A673 (cell line): ENCODE data around the gene OR52K1. TPM values are rescaled to one million over a fixed set of nuclear protein-coding genes. Genes with fewer than 3 reads are reported as not detected.

Source experiments
- BruUV-seq: library from RNA; stranded (reverse); fragments of 400-500 nt; replicated peaks from 2 replicates; lab custom pipeline; 2021; lab: Mats Ljungman, UMichigan
- CTCF ChIA-PET: fragments of 300-600 bp; sonication (Branson Sonifier 250); formaldehyde crosslinking; loops from one replicate; lab custom pipeline; 2022; ENCODE audit warnings: antibody characterized with exemption; lab: Charles Lee
- POLR2A ChIA-PET: fragments of 300-600 bp; sonication (Branson Sonifier 250); formaldehyde crosslinking; loops from one replicate; lab custom pipeline; 2022; ENCODE audit warnings: antibody characterized with exemption; ENCODE audit not compliant: low non-redundant PET; lab: Charles Lee
- DNase-seq: peaks from one replicate; pipeline ENCODE4 v3.0.0-alpha.2; 2015; ENCODE audit warnings: low spot score
- H3K27ac ChIP-seq: fragments of 200-600 bp; sonication (generic); 2 replicates; pipeline ENCODE4 v1.5.1; 2016; ENCODE audit warnings: mixed run types, low read depth, mild to moderate bottlenecking, mixed read lengths, antibody characterized with exemption, low read length; ENCODE audit not compliant: poor library complexity, severe bottlenecking
- H3K27me3 ChIP-seq: fragments of 200-600 bp; sonication (generic); replicated peaks from 2 replicates; pipeline ENCODE4 v1.6.1; 2017; ENCODE audit warnings: mixed run types, low read depth, mild to moderate bottlenecking, mixed read lengths, antibody characterized with exemption, low read length; ENCODE audit not compliant: insufficient read depth, poor library complexity
- H3K36me3 ChIP-seq: fragments of 200-600 bp; sonication (generic); 2 replicates; pipeline ENCODE4 v1.6.1; 2016; ENCODE audit warnings: mixed run types, mild to moderate bottlenecking, mixed read lengths, antibody characterized with exemption, low read length; ENCODE audit not compliant: insufficient read depth, poor library complexity, severe bottlenecking
- H3K4me1 ChIP-seq: fragments of 200-600 bp; sonication (generic); 2 replicates; pipeline ENCODE4 v1.6.1; 2017; ENCODE audit warnings: mixed run types, mild to moderate bottlenecking, mixed read lengths, antibody characterized with exemption, low read length; ENCODE audit not compliant: insufficient read depth, poor library complexity, severe bottlenecking
- H3K4me3 ChIP-seq: fragments of 200-600 bp; sonication (generic); 2 replicates; pipeline ENCODE4 v1.5.1; 2016; ENCODE audit warnings: low read depth, mixed run types, mild to moderate bottlenecking, mixed read lengths, low read length; ENCODE audit not compliant: poor library complexity, severe bottlenecking
- H3K9me3 ChIP-seq: fragments of 200-600 bp; sonication (generic); 2 replicates; pipeline ENCODE4 v1.6.1; 2016; ENCODE audit warnings: mixed run types, low read depth, mild to moderate bottlenecking, mixed read lengths, antibody characterized with exemption, low read length; ENCODE audit not compliant: poor library complexity, severe bottlenecking
- CTCF ChIP-seq: fragments of 300-800, 200-600 bp; sonication (generic); conservative IDR thresholded peaks from 2 replicates; pipeline ENCODE4 v1.5.1; 2017; ENCODE audit warnings: low read depth, mild to moderate bottlenecking, antibody characterized with exemption, low read length, moderate library complexity, mixed read lengths
- EZH2 ChIP-seq: fragments of 200-600 bp; sonication (generic); IDR thresholded peaks from 2 replicates; pipeline ENCODE4 v1.6.1; 2017; ENCODE audit warnings: borderline replicate concordance, low read depth, mild to moderate bottlenecking, mixed read lengths, antibody characterized with exemption, low read length; ENCODE audit not compliant: poor library complexity, severe bottlenecking
- intact Hi-C: fragments of 100-400 bp; cut with micrococcal nuclease; formaldehyde crosslinking; loops from one replicate; pipeline ENCODE4 v1.10.0; 2022; ENCODE audit not compliant: unreplicated experiment
- total RNA-seq: library from RNA; stranded (reverse); gene quantifications from 2 replicates; pipeline ENCODE4 v1.2.3, GENCODE V29; 2021

Gene OR52K1
- total RNA-seq, 1 experiment from 2014 or later, result not detected

GRCh38 chr11:4453118-4453517 is 29.3 kb upstream of the OR52K1 start:
- H3K4me3 ChIP-seq, result no peak overlapping the region
- no peaks in the 10 kb centered on the region for H3K9me3 ChIP-seq
- POLR2A ChIA-PET, result no interaction called here
- intact Hi-C loops, result no loop called here
- no peak for DNase-seq
- H3K27ac ChIP-seq, result no peak overlapping the region
- no peaks in the 10 kb centered on the region for H3K36me3 ChIP-seq
- CTCF ChIA-PET, result no interaction called here
- BruUV-seq, result no TSS peak
- H3K4me1 ChIP-seq, result no peaks in the 10 kb centered on the region
- H3K27me3 ChIP-seq, result peaks cover 3% of the 10 kb centered on the region
- TF ChIP-seq CTCF, result no peak
- no peak for TF ChIP-seq EZH2

DNA sequence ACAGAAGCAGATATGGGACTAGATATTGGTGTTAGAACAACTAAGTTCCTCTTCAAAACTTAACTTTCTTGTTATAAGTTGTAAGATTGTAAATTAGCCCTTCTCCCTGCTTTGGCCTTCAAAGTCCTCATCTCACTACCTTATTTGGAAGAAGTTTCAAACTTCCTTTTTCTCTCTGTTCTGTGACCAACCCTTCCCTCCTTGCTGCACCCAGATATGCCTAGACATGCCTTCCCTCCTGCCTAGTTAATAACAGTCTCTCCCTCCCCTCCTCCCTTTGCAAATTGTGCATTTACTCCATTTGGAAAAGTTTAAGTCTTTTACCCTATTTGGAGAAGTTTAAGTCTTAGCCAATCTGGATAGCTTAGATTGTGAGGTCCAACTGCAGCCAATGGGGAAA is 28.4 kb upstream of the OR52K1 start:
- CTCF ChIA-PET, result no interaction called here
- no TSS peak for BruUV-seq

GRCh38 chr11:4455419-4455818 is 27.0 kb upstream of the OR52K1 start:
- no peak for DNase-seq
- Histone ChIP-seq H3K27me3 (peaks cover 3% of the 10 kb centered on the region), H3K36me3 (no peaks in the 10 kb centered on the region), H3K4me3 (no peak overlapping the region), H3K27ac (no peak overlapping the region), H3K4me1 (no peaks in the 10 kb centered on the region), H3K9me3 (no peaks in the 10 kb centered on the region)
- CTCF ChIA-PET, result no interaction called here
- no TSS peak for BruUV-seq
- TF ChIP-seq CTCF, result no peak
- no peak for TF ChIP-seq EZH2
- intact Hi-C loops, result no loop called here
- POLR2A ChIA-PET, result no interaction called here

More for the DNA sequence above, 28.4 kb upstream of the OR52K1 start:
- Histone ChIP-seq H3K27me3 (peaks cover 3% of the 10 kb centered on the region), H3K9me3 (no peaks in the 10 kb centered on the region), H3K27ac (no peak overlapping the region), H3K4me3 (no peak overlapping the region), H3K36me3 (no peaks in the 10 kb centered on the region), H3K4me1 (no peaks in the 10 kb centered on the region)
- no peak for DNase-seq
- intact Hi-C loops, result no loop called here
- POLR2A ChIA-PET, result no interaction called here
- no peak for TF ChIP-seq CTCF
- TF ChIP-seq EZH2, result no peak
